HEK293 (cell line): ENCODE measurements around the gene SEPTIN5.

Source experiments
- CTCF ChIA-PET: fragments of 350-600 bp; formaldehyde crosslinking; extraction: SDS; loops from one replicate; lab custom pipeline; 2021; ENCODE audit warnings: antibody characterized with exemption; lab: Yijun Ruan, JAX
- POLR2A ChIA-PET: fragments of 300-600 bp; formaldehyde crosslinking; extraction: SDS; loops from one replicate; lab custom pipeline; 2020; ENCODE audit warnings: antibody characterized with exemption, inconsistent platforms; lab: Yijun Ruan, JAX
- H3K27ac ChIP-seq: fragments of 200-500 bp; sonication (Bioruptor generic); 2 replicates; pipeline ENCODE4 v1.5.1; 2014; ENCODE audit warnings: low read depth, low read length, control low read depth, inconsistent platforms; ENCODE audit errors: extremely low read depth
- H3K36me3 ChIP-seq, 2 experiments: fragments of 200-500 bp in 1 of 2; sonication (Bioruptor generic) in 1 of 2; 1 replicate in 1 of 2; 2 replicates in 1 of 2; pipeline ENCODE4 v1.5.1; 2014 to 2017; ENCODE audit warnings: inconsistent platforms in 2 of 2, low read length in 2 of 2; ENCODE audit not compliant: control insufficient read depth in 2 of 2, insufficient read depth in 1 of 2
- H3K4me1 ChIP-seq: fragments of 200-500 bp; sonication (Bioruptor generic); 2 replicates; pipeline ENCODE4 v1.5.1; 2014; ENCODE audit warnings: mild to moderate bottlenecking, low read length, inconsistent platforms; ENCODE audit not compliant: control insufficient read depth, insufficient read depth
- H3K4me3 ChIP-seq: 2 replicates; pipeline ENCODE4 v1.5.1; 2011; ENCODE audit warnings: low read depth, mild to moderate bottlenecking, control low read depth, low read length, moderate library complexity
- H3K9me3 ChIP-seq: fragments of 200-500 bp; sonication (Bioruptor generic); 2 replicates; pipeline ENCODE4 v1.5.1; 2014; ENCODE audit warnings: low read depth, low read length, inconsistent platforms; ENCODE audit not compliant: control insufficient read depth, insufficient read depth
- GLI4 ChIP-seq: fragments of 450-650 bp; formaldehyde crosslinking; IDR thresholded peaks from 2 replicates; pipeline ENCODE4 v1.5.1; 2016; ENCODE audit warnings: missing biosample characterization, missing genetic modification characterization
- GLIS1 ChIP-seq: fragments of 450-650 bp; formaldehyde crosslinking; IDR thresholded peaks from 2 replicates; pipeline ENCODE4 v1.5.1; 2016; ENCODE audit warnings: missing biosample characterization, missing genetic modification characterization
- OSR2 ChIP-seq: fragments of 450-650 bp; formaldehyde crosslinking; IDR thresholded peaks from 2 replicates; pipeline ENCODE4 v1.5.1; 2016; ENCODE audit warnings: missing biosample characterization, missing genetic modification characterization
- ZBTB17 ChIP-seq: fragments of 450-650 bp; formaldehyde crosslinking; IDR thresholded peaks from 2 replicates; pipeline ENCODE4 v1.5.1; 2016; ENCODE audit warnings: missing biosample characterization, missing genetic modification characterization
- ZNF112 ChIP-seq: fragments of 450-650 bp; formaldehyde crosslinking; IDR thresholded peaks from 2 replicates; pipeline ENCODE4 v1.5.0; 2017; ENCODE audit warnings: missing biosample characterization, missing genetic modification characterization
- ZNF121 ChIP-seq: fragments of 450-650 bp; formaldehyde crosslinking; IDR thresholded peaks from 2 replicates; pipeline ENCODE4 v1.5.1; 2016; ENCODE audit warnings: missing biosample characterization, missing genetic modification characterization
- ZNF174 ChIP-seq: fragments of 450-650 bp; formaldehyde crosslinking; IDR thresholded peaks from 2 replicates; pipeline ENCODE4 v1.5.0; 2017; ENCODE audit warnings: missing biosample characterization, mild to moderate bottlenecking, missing genetic modification characterization
- ZNF302 ChIP-seq: fragments of 450-650 bp; formaldehyde crosslinking; IDR thresholded peaks from 2 replicates; pipeline ENCODE4 v1.5.1; 2016; ENCODE audit warnings: missing biosample characterization, missing genetic modification characterization, low read depth
- ZNF366 ChIP-seq: fragments of 450-650 bp; formaldehyde crosslinking; conservative IDR thresholded peaks from 2 replicates; pipeline ENCODE4 v1.5.1; 2016; ENCODE audit warnings: missing biosample characterization, missing genetic modification characterization
- ZNF510 ChIP-seq: fragments of 450-650 bp; formaldehyde crosslinking; IDR thresholded peaks from 2 replicates; pipeline ENCODE4 v1.5.1; 2018; ENCODE audit warnings: mild to moderate bottlenecking, missing genetic modification characterization, missing biosample characterization; ENCODE audit not compliant: insufficient replicate concordance
- ZNF518A ChIP-seq: fragments of 450-650 bp; formaldehyde crosslinking; conservative IDR thresholded peaks from 2 replicates; pipeline ENCODE4 v1.5.1; 2016; ENCODE audit warnings: low read depth, missing biosample characterization, missing genetic modification characterization
- ZNF529 ChIP-seq: fragments of 450-650 bp; formaldehyde crosslinking; IDR thresholded peaks from 2 replicates; pipeline ENCODE4 v1.5.1; 2017; ENCODE audit warnings: missing genetic modification characterization, missing biosample characterization; ENCODE audit not compliant: insufficient replicate concordance
- ZNF692 ChIP-seq: fragments of 450-650 bp; formaldehyde crosslinking; IDR thresholded peaks from 2 replicates; pipeline ENCODE4 v1.5.1; 2016; ENCODE audit warnings: missing biosample characterization, missing genetic modification characterization
- ZNF768 ChIP-seq: fragments of 450-650 bp; formaldehyde crosslinking; IDR thresholded peaks from 2 replicates; pipeline ENCODE4 v1.5.1; 2018; ENCODE audit warnings: missing biosample characterization, mild to moderate bottlenecking, missing genetic modification characterization

The SEPTIN5 gene

GRCh38 chr22:19741053-19741452, 26.8 kb downstream of the SEPTIN5 start:
- Histone ChIP-seq H3K9me3 (no peaks in the 10 kb centered on the region), H3K36me3 (no peaks in the 10 kb centered on the region), H3K4me1 (no peaks in the 10 kb centered on the region)
- CTCF ChIA-PET: interaction anchor here (2.6 to 4.0 kb wide), 2 partner anchors 11 to 12 kb away, joined by 10 to 25 read pairs; no protein-coding TSS in a partner anchor
- TF ChIP-seq ZNF366 (tag by site-specific recombination) (no peak), ZNF768 (tag by site-specific recombination) (no peak), ZNF112 (tag by site-specific recombination) (no peak), ZNF692 (no peak), ZNF302 (tag by site-specific recombination) (no peak), ZBTB17 (tag by site-specific recombination) (peak; percentile 92), GLI4 (tag by site-specific recombination) (no peak), ZNF174 (tag by site-specific recombination) (no peak), ZNF529 (no peak), ZNF518A (tag by site-specific recombination) (no peak), OSR2 (tag by site-specific recombination) (no peak), ZNF510 (tag by site-specific recombination) (no peak), ZNF121 (tag by site-specific recombination) (peak; percentile 87)
- TF ChIP-seq, all 188 proteins: peak for 2
- POLR2A ChIA-PET: no interaction called here
- H3K27ac ChIP-seq: no peak overlapping the region
- H3K4me3 ChIP-seq: no peak overlapping the region

DNA sequence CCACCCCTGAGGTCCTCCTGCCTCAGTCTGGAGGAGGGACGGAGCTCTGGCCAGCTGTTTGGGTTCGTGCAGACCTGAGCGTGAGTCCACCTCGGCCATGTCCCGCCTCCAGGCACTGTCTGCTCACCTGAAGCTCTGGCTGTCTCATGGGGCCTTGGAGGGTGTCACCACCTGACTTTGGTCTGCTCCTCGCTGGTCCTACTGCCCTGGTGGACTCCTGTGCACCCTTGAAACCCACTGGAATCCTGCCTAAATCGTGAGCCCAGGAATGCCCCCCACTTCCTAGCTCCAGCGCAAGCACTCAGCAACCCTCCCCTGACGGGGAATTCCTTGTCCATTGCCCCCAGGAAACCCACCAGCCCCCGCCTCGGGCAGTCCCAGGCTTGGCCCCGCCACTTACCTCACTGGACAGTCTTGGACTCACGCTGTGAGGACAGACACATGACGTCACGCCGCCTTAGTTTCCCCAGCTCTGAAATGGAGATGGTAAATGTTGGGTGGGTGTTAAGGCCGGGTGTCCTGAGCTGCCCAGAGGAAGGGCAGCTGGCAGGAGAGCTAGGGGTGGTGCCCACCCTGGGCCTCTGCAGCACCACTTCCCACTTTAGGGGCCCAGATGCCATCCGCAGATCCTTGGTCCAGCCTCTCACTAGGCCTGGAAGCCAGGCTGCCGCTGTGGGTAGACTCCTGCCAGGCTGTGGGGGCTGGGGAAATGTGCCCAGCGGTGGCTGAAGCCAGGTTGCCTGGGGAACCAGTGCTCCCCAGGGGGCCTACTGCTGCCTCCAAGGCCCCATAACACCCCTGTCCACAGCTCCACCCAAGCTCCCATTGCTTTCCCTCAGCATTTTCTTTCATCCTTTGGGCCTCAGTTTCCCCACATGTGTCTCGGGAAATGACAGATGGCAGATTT, 28.1 kb downstream of the SEPTIN5 start:
- ChIA-PET POLR2A (no interaction called here), CTCF (interaction anchor here (1.3 to 4.0 kb wide), 3 partner anchors 11 to 168 kb away, joined by 5 to 25 read pairs (median 10); no protein-coding TSS in a partner anchor)
- no peak overlapping the region for H3K4me3 ChIP-seq
- H3K27ac ChIP-seq: no peak overlapping the region
- no peaks in the 10 kb centered on the region for H3K36me3 ChIP-seq
- H3K4me1 ChIP-seq: no peaks in the 10 kb centered on the region
- no peak for TF ChIP-seq ZNF174 (tag by site-specific recombination)
- TF ChIP-seq GLIS1 (tag by site-specific recombination): peak; percentile 41; the same call in 1 of the 2 replicates
- no peaks in the 10 kb centered on the region for H3K9me3 ChIP-seq
